Loucy (cell line): ENCODE measurements around the gene MRE11.
"Not testable (repeated sequence)": the region's sequence is repeated elsewhere in the genome, so short reads cannot be mapped to it uniquely, and the experiment has no call there.

Experiments
- H2AFZ ChIP-seq: fragments of 200-600 bp; sonication (generic); 2 replicates; pipeline ENCODE4 v1.6.0; 2016; ENCODE audit warnings: antibody characterized with exemption, mild to moderate bottlenecking, low read length, moderate library complexity
- H3F3A ChIP-seq: fragments of 200-600 bp; 2 replicates; pipeline ENCODE4 v1.6.0; 2016; ENCODE audit warnings: antibody characterized with exemption, low read depth, mild to moderate bottlenecking
- H3K27me3 ChIP-seq: fragments of 200-600 bp; sonication (generic); 2 replicates; pipeline ENCODE4 v1.6.1; 2014; ENCODE audit warnings: low read length, mild to moderate bottlenecking; ENCODE audit not compliant: insufficient read depth, poor library complexity, severe bottlenecking
- H3K36me3 ChIP-seq: fragments of 200-600 bp; sonication (generic); 2 replicates; pipeline ENCODE4 v1.6.1; 2016; ENCODE audit warnings: low read length; ENCODE audit not compliant: insufficient read depth
- H3K4me1 ChIP-seq: fragments of 200-600 bp; sonication (generic); 2 replicates; pipeline ENCODE4 v1.5.1; 2014; ENCODE audit warnings: low read length, mild to moderate bottlenecking; ENCODE audit not compliant: insufficient read depth, poor library complexity, severe bottlenecking
- H3K4me2 ChIP-seq: fragments of 200-600 bp; sonication (generic); 2 replicates; pipeline ENCODE4 v1.6.0; 2014; ENCODE audit warnings: antibody characterized with exemption, low read length, low read depth, mild to moderate bottlenecking; ENCODE audit not compliant: poor library complexity, severe bottlenecking
- H3K4me3 ChIP-seq: fragments of 200-600 bp; sonication (generic); 2 replicates; pipeline ENCODE4 v1.5.1; 2014; ENCODE audit warnings: low read length, mild to moderate bottlenecking, mixed read lengths; ENCODE audit not compliant: poor library complexity, severe bottlenecking
- H3K79me2 ChIP-seq: fragments of 200-600 bp; sonication (generic); 2 replicates; pipeline ENCODE4 v1.6.1; 2014; ENCODE audit warnings: low read length; ENCODE audit not compliant: insufficient read depth
- H3K9ac ChIP-seq: fragments of 200-600 bp; sonication (generic); 2 replicates; pipeline ENCODE4 v1.6.0; 2014; ENCODE audit warnings: mild to moderate bottlenecking, low read depth, low read length, moderate library complexity; ENCODE audit not compliant: poor library complexity, severe bottlenecking
- H3K9me2 ChIP-seq: fragments of 200-600 bp; sonication (generic); replicated peaks from 2 replicates; pipeline ENCODE4 v1.6.1; 2016; ENCODE audit warnings: low read depth, low read length, mixed read lengths
- H3K9me3 ChIP-seq: fragments of 200-600 bp; sonication (generic); 2 replicates; pipeline ENCODE4 v1.6.1; 2014; ENCODE audit warnings: mild to moderate bottlenecking, antibody characterized with exemption, low read length, low read depth; ENCODE audit not compliant: insufficient read depth
- H4K20me1 ChIP-seq: fragments of 200-600 bp; sonication (generic); 2 replicates; pipeline ENCODE4 v1.6.0; 2014; ENCODE audit warnings: antibody characterized with exemption, low read length, mild to moderate bottlenecking; ENCODE audit not compliant: insufficient read depth, poor library complexity, severe bottlenecking
- CTCF ChIP-seq: fragments of 200-600 bp; sonication (generic); conservative IDR thresholded peaks from 2 replicates; pipeline ENCODE4 v1.5.1; 2014; ENCODE audit warnings: mild to moderate bottlenecking, antibody characterized with exemption, low read length
- EZH2phosphoT487 ChIP-seq: fragments of 200-600 bp; IDR thresholded peaks from 2 replicates; pipeline ENCODE4 v1.6.1; 2018; ENCODE audit warnings: antibody characterized with exemption, mild to moderate bottlenecking, moderate library complexity, borderline replicate concordance

The MRE11 gene

GRCh38 chr11:94396282-94396681 is 97.4 kb downstream of the MRE11 start:
- H3K4me3 ChIP-seq: no peak overlapping the region
- H3K4me2 ChIP-seq: no peak overlapping the region
- TF ChIP-seq EZH2phosphoT487 (no peak), CTCF (no peak)
- no peak overlapping the region for H2AFZ ChIP-seq
- H3K9me3 ChIP-seq: no peaks in the 10 kb centered on the region
- no peak overlapping the region for H3K9ac ChIP-seq
- no peaks in the 10 kb centered on the region for H4K20me1 ChIP-seq
- no peaks in the 10 kb centered on the region for H3K36me3 ChIP-seq
- H3K79me2 ChIP-seq: no peaks in the 10 kb centered on the region
- no peaks in the 10 kb centered on the region for H3F3A ChIP-seq
- no peaks in the 10 kb centered on the region for H3K9me2 ChIP-seq
- H3K4me1 ChIP-seq: no peaks in the 10 kb centered on the region
- H3K27me3 ChIP-seq: no peaks in the 10 kb centered on the region

GRCh38 chr11:94391937-94392336 is 101.7 kb downstream of the MRE11 start:
- H2AFZ ChIP-seq, H3K79me2 ChIP-seq, H3K36me3 ChIP-seq, H3F3A ChIP-seq, H3K9me2 ChIP-seq, H3K9ac ChIP-seq, H3K9me3 ChIP-seq, H3K4me1 ChIP-seq, H3K4me3 ChIP-seq, H3K4me2 ChIP-seq, H4K20me1 ChIP-seq, H3K27me3 ChIP-seq: not testable (repeated sequence)

GRCh38 chr11:94379613-94380012 is 114.0 kb downstream of the MRE11 start:
- Histone ChIP-seq H3K9ac (no peak overlapping the region), H3K79me2 (no peaks in the 10 kb centered on the region), H3K27me3 (no peaks in the 10 kb centered on the region), H3K4me3 (no peak overlapping the region), H2AFZ (no peak overlapping the region), H3K36me3 (no peaks in the 10 kb centered on the region), H3K9me2 (no peaks in the 10 kb centered on the region), H3K9me3 (no peaks in the 10 kb centered on the region), H3K4me1 (no peaks in the 10 kb centered on the region), H3K4me2 (no peak overlapping the region), H4K20me1 (no peaks in the 10 kb centered on the region), H3F3A (no peaks in the 10 kb centered on the region)
- no peak for TF ChIP-seq EZH2phosphoT487
- TF ChIP-seq CTCF: no peak

GRCh38 chr11:94376841-94377240 is 116.8 kb downstream of the MRE11 start:
- no peaks in the 10 kb centered on the region for H3K9me3 ChIP-seq
- no peaks in the 10 kb centered on the region for H3K4me1 ChIP-seq
- no peaks in the 10 kb centered on the region for H3K79me2 ChIP-seq
- H3K27me3 ChIP-seq: no peaks in the 10 kb centered on the region
- no peak overlapping the region for H3K4me3 ChIP-seq
- H3K9me2 ChIP-seq: no peaks in the 10 kb centered on the region
- H4K20me1 ChIP-seq: no peaks in the 10 kb centered on the region
- no peak for TF ChIP-seq EZH2phosphoT487
- no peak for TF ChIP-seq CTCF
- no peak overlapping the region for H3K4me2 ChIP-seq
- H3F3A ChIP-seq: no peaks in the 10 kb centered on the region
- no peak overlapping the region for H2AFZ ChIP-seq
- no peak overlapping the region for H3K9ac ChIP-seq
- H3K36me3 ChIP-seq: no peaks in the 10 kb centered on the region

GRCh38 chr11:94370576-94370975 is 123.1 kb downstream of the MRE11 start:
- not testable (repeated sequence) for H2AFZ ChIP-seq, H3K9me2 ChIP-seq, H3K4me2 ChIP-seq, H3K9me3 ChIP-seq, H3K4me1 ChIP-seq, H3K4me3 ChIP-seq, H3F3A ChIP-seq, H3K36me3 ChIP-seq, H4K20me1 ChIP-seq, H3K27me3 ChIP-seq, H3K79me2 ChIP-seq, H3K9ac ChIP-seq
